RWPE2 (cell line): Measurements from ENCODE around the gene THSD7B.
"Not testable (repeated sequence)": the region's sequence is repeated elsewhere in the genome, so short reads cannot be mapped to it uniquely, and the experiment has no call there.

Experiments
- ATAC-seq: fragments of 200-7000 bp; cut with Tn5 transposase; 3 replicates; pipeline ENCODE4 v1.9.1; 2021; ENCODE audit warnings: low read depth
- DNase-seq: peaks from one replicate; pipeline ENCODE4 v3.0.0-alpha.2; 2020; ENCODE audit warnings: low spot score
- H3K27ac ChIP-seq: fragments of 450-650 bp; 2 replicates; pipeline ENCODE4 v1.5.1; 2017; ENCODE audit warnings: mild to moderate bottlenecking; ENCODE audit not compliant: poor library complexity, severe bottlenecking
- H3K27me3 ChIP-seq: fragments of 250-450 bp; sonication (Bioruptor Pico); 2 replicates; pipeline ENCODE4 v1.5.1; 2021; ENCODE audit warnings: mild to moderate bottlenecking, moderate library complexity; ENCODE audit not compliant: insufficient read depth, poor library complexity, severe bottlenecking
- H3K36me3 ChIP-seq: fragments of 250-450 bp; sonication (Bioruptor Pico); 2 replicates; pipeline ENCODE4 v1.5.1; 2020; ENCODE audit warnings: low read depth, mild to moderate bottlenecking, moderate library complexity
- H3K4me1 ChIP-seq: fragments of 250-450 bp; sonication (Bioruptor Pico); 2 replicates; pipeline ENCODE4 v1.5.1; 2021; ENCODE audit warnings: mild to moderate bottlenecking, moderate library complexity; ENCODE audit not compliant: insufficient read depth, poor library complexity, severe bottlenecking
- H3K4me3 ChIP-seq: fragments of 250-450 bp; sonication (Bioruptor Pico); 2 replicates; pipeline ENCODE4 v1.5.1; 2021; ENCODE audit warnings: mild to moderate bottlenecking, moderate library complexity; ENCODE audit not compliant: severe bottlenecking
- H3K9me3 ChIP-seq: fragments of 250-450 bp; sonication (Bioruptor Pico); 2 replicates; pipeline ENCODE4 v1.5.1; 2021; ENCODE audit warnings: mild to moderate bottlenecking, moderate library complexity; ENCODE audit not compliant: severe bottlenecking
- TF ChIP-seq, protein P1 (sequence below): fragments of 450-650 bp; IDR thresholded peaks from one replicate; pipeline ENCODE4 v1.5.1; 2017; ENCODE audit warnings: mild to moderate bottlenecking, moderate library complexity; ENCODE audit not compliant: poor library complexity, severe bottlenecking

The THSD7B gene

GRCh38 chr2:137693534-137693933, 928.2 kb downstream of the THSD7B start:
- TF ChIP-seq, protein P1, sequence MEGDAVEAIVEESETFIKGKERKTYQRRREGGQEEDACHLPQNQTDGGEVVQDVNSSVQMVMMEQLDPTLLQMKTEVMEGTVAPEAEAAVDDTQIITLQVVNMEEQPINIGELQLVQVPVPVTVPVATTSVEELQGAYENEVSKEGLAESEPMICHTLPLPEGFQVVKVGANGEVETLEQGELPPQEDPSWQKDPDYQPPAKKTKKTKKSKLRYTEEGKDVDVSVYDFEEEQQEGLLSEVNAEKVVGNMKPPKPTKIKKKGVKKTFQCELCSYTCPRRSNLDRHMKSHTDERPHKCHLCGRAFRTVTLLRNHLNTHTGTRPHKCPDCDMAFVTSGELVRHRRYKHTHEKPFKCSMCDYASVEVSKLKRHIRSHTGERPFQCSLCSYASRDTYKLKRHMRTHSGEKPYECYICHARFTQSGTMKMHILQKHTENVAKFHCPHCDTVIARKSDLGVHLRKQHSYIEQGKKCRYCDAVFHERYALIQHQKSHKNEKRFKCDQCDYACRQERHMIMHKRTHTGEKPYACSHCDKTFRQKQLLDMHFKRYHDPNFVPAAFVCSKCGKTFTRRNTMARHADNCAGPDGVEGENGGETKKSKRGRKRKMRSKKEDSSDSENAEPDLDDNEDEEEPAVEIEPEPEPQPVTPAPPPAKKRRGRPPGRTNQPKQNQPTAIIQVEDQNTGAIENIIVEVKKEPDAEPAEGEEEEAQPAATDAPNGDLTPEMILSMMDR, result no peak
- Histone ChIP-seq H3K36me3 (no peaks in the 10 kb centered on the region), H3K27ac (no peak overlapping the region), H3K27me3 (no peaks in the 10 kb centered on the region), H3K4me1 (peaks cover 7% of the 10 kb centered on the region), H3K4me3 (no peak overlapping the region), H3K9me3 (no peaks in the 10 kb centered on the region)
- DNase-seq (no peak), ATAC-seq (no peak)

- Histone ChIP-seq H3K27me3 (no peaks in the 10 kb centered on the region), H3K4me1 (peaks cover 7% of the 10 kb centered on the region), H3K4me3 (no peak overlapping the region), H3K27ac (no peak overlapping the region), H3K9me3 (no peaks in the 10 kb centered on the region), H3K36me3 (no peaks in the 10 kb centered on the region)
- ATAC-seq (no peak), DNase-seq (no peak)
- TF ChIP-seq, protein P1, result no peak
These were observed 931.6 kb downstream of the THSD7B start for GRCh38 chr2:137696916-137697315.

DNA sequence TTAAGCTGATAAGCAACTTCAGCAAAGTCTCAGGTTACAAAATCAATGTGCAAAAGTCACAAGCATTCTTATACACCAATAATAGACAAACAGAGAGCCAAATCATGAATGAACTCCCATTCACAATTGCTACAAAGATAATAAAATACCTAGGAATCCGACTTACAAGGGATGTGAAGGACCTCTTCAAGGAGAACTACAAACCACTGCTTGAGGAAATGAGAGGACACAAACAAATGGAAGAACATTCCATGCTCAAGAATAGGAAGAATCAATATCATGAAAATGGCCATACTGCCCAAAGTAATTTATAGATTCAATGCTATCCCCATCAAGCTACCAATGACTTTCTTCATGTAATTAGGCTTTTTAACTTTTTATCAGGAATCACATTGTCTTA, 934.9 kb downstream of the THSD7B start:
- H3K27me3 ChIP-seq, H3K4me3 ChIP-seq, H3K27ac ChIP-seq, H3K9me3 ChIP-seq, DNase-seq, ATAC-seq, H3K36me3 ChIP-seq, H3K4me1 ChIP-seq: not testable (repeated sequence)

- no peaks in the 10 kb centered on the region for H3K27me3 ChIP-seq
- H3K4me3 ChIP-seq, result no peak overlapping the region
- no peaks in the 10 kb centered on the region for H3K4me1 ChIP-seq
- ATAC-seq (no peak), DNase-seq (no peak)
- H3K36me3 ChIP-seq, result no peaks in the 10 kb centered on the region
- no peak overlapping the region for H3K27ac ChIP-seq
- TF ChIP-seq, protein P1, result no peak
- no peaks in the 10 kb centered on the region for H3K9me3 ChIP-seq
These were observed 935.3 kb downstream of the THSD7B start for GRCh38 chr2:137700681-137701080.

DNA sequence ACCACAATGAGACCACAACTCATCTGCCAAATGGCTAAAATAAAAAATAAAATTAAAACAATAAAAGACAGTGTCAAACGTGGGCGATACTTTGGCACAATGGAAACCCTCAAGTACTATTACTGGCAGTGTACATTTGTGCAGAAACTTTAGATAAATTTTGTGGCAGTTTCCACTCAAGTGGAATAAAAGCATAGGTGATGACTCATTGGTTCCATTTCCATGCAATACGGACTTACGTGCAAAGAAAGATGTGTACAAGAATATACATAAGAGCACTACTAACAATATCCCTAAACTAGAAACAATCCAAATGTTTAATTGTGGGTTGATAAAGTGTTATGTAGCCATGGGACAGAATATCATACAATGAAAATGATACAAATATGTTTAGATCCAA, 940.0 kb downstream of the THSD7B start:
- H3K27me3 ChIP-seq, result no peaks in the 10 kb centered on the region
- H3K36me3 ChIP-seq, result no peaks in the 10 kb centered on the region
- H3K4me1 ChIP-seq, result no peaks in the 10 kb centered on the region
- no peak for DNase-seq
- H3K9me3 ChIP-seq, result no peaks in the 10 kb centered on the region
- H3K27ac ChIP-seq, result no peak overlapping the region
- TF ChIP-seq, protein P1, result no peak
- no peak overlapping the region for H3K4me3 ChIP-seq
- ATAC-seq, result no peak
